GM12878 (cell line): ENCODE data around the gene SBNO1. TPM values are rescaled to one million over a fixed set of nuclear protein-coding genes. Genes with fewer than 3 reads are reported as not detected.
A peak's percentile ranks its signal among the peaks of the same experiment; 100 is the strongest.

Source experiments
- ATAC-seq: fragments of 200-7000 bp; cut with Tn5 transposase; 3 replicates; pipeline ENCODE4 v1.9.1; 2020; ENCODE audit warnings: mild to moderate bottlenecking, moderate library complexity
- BruUV-seq: library from RNA; stranded (reverse); fragments of 400-500 nt; replicated peaks from 2 replicates; lab custom pipeline; 2021; lab: Mats Ljungman, UMichigan
- CTCF ChIA-PET: fragments of 300-600 bp; sonication (Branson Sonifier 250); formaldehyde crosslinking; extraction: SDS; loops from one replicate; lab custom pipeline; 2021; ENCODE audit warnings: inconsistent platforms; lab: Yijun Ruan, JAX
- POLR2A ChIA-PET: fragments of 350-600 bp; formaldehyde crosslinking; extraction: SDS; loops from one replicate; lab custom pipeline; 2021; ENCODE audit warnings: inconsistent platforms; lab: Charles Lee
- RAD21 ChIA-PET: fragments of 300-600 bp; sonication (Branson Sonifier 250); formaldehyde crosslinking; loops from one replicate; lab custom pipeline; 2023; ENCODE audit warnings: antibody characterized with exemption; ENCODE audit not compliant: unreplicated experiment; lab: Charles Lee
- SMC1A ChIA-PET: fragments of 300-600 bp; sonication (Branson Sonifier 250); formaldehyde crosslinking; loops from one replicate; lab custom pipeline; 2023; ENCODE audit not compliant: unreplicated experiment, uncharacterized antibody; lab: Charles Lee
- DNase-seq: peaks from one replicate; pipeline ENCODE4 v3.0.0-alpha.2; 2011; ENCODE audit warnings: low read depth, low spot score
- FAIRE-seq: peaks from 3 replicates; lab custom pipeline; 2011; peaks lifted over from hg19 to GRCh38; lab: Jason Lieb, UNC
- H2AFZ ChIP-seq: 2 replicates; pipeline ENCODE4 v1.6.0; 2011; ENCODE audit warnings: low read depth, low read length, control low read depth; ENCODE audit not compliant: control insufficient read depth
- H3K27ac ChIP-seq: 2 replicates; pipeline ENCODE4 v1.5.1; 2011; ENCODE audit warnings: control low read depth; ENCODE audit not compliant: control insufficient read depth, insufficient read depth
- H3K27me3 ChIP-seq, 2 experiments: replicated peaks in 1 of 2; 2 replicates each; pipeline versions ENCODE4 v1.6.0 to v1.6.1; 2011; ENCODE audit warnings: low read length in 1 of 2; ENCODE audit not compliant: control insufficient read depth in 2 of 2, insufficient read depth in 2 of 2
- H3K36me3 ChIP-seq, 2 experiments: 2 replicates each; pipeline ENCODE4 v1.5.1; 2011; ENCODE audit warnings: low read length in 1 of 2; ENCODE audit not compliant: control insufficient read depth in 2 of 2, insufficient read depth in 2 of 2
- H3K4me1 ChIP-seq: 2 replicates; pipeline ENCODE4 v1.6.1; 2011; ENCODE audit warnings: mild to moderate bottlenecking, low read length, moderate library complexity, mixed read lengths; ENCODE audit not compliant: control insufficient read depth, insufficient read depth
- H3K4me2 ChIP-seq: 2 replicates; pipeline ENCODE4 v1.6.0; 2011; ENCODE audit warnings: control low read depth; ENCODE audit not compliant: control insufficient read depth, insufficient read depth
- H3K4me3 ChIP-seq: fragments of 200-600 bp; sonication (generic); 2 replicates; pipeline ENCODE4 v1.5.1; 2016
- H3K79me2 ChIP-seq: 2 replicates; pipeline ENCODE4 v1.6.0; 2011; ENCODE audit warnings: low read length; ENCODE audit not compliant: control insufficient read depth, insufficient read depth
- H3K9ac ChIP-seq: 2 replicates; pipeline ENCODE4 v1.8.0; 2011; ENCODE audit warnings: low read length, control low read depth, mixed read lengths; ENCODE audit not compliant: control insufficient read depth, insufficient read depth
- H3K9me3 ChIP-seq: replicated peaks from 3 replicates; pipeline ENCODE4 v1.5.1; 2011; ENCODE audit warnings: mild to moderate bottlenecking, low read length; ENCODE audit not compliant: control insufficient read depth, insufficient read depth
- H4K20me1 ChIP-seq: 2 replicates; pipeline ENCODE4 v1.6.0; 2011; ENCODE audit not compliant: control insufficient read depth, insufficient read depth
- BHLHE40 ChIP-seq, 2 experiments: fragments of 450-650 bp in 1 of 2; IDR thresholded peaks; 2 replicates each; pipeline ENCODE4 v1.6.1; 2011 to 2017; ENCODE audit warnings: low read depth in 2 of 2, borderline replicate concordance in 1 of 2, improper control_type of control experiment in 1 of 2, low read length in 1 of 2, mild to moderate bottlenecking in 1 of 2
- CEBPB ChIP-seq, 2 experiments: fragments of 150-350 bp in 1 of 2; IDR thresholded peaks; 2 replicates each; pipeline ENCODE4 v1.6.1; 2012 to 2014; ENCODE audit warnings: low read depth in 2 of 2, low read length in 2 of 2, borderline replicate concordance in 1 of 2, inconsistent platforms in 1 of 2
- EZH2 ChIP-seq: IDR thresholded peaks from 2 replicates; pipeline ENCODE4 v1.6.1; 2012; ENCODE audit warnings: low read depth, mild to moderate bottlenecking, control low read depth, inconsistent platforms, low read length, borderline replicate concordance; ENCODE audit not compliant: control insufficient read depth
- GABPA ChIP-seq: IDR thresholded peaks from 2 replicates; pipeline ENCODE4 v1.6.1; 2014; ENCODE audit warnings: antibody characterized with exemption, low read depth, mild to moderate bottlenecking, inconsistent platforms
- IKZF2 ChIP-seq, 2 experiments: fragments of 450-650 bp; IDR thresholded peaks; 2 replicates each; pipeline ENCODE4 v1.6.1; 2017; ENCODE audit warnings: mild to moderate bottlenecking in 2 of 2, moderate library complexity in 2 of 2
- JUNB ChIP-seq: IDR thresholded peaks from 2 replicates; pipeline ENCODE4 v1.6.1; 2016; ENCODE audit warnings: antibody characterized with exemption, mild to moderate bottlenecking
- KAT2A ChIP-seq: conservative IDR thresholded peaks from 2 replicates; pipeline ENCODE4 v1.6.1; 2011; ENCODE audit warnings: low read depth, low read length; ENCODE audit not compliant: control insufficient read depth
- MEF2A ChIP-seq: IDR thresholded peaks from 2 replicates; pipeline ENCODE4 v1.6.1; 2011; ENCODE audit warnings: low read depth, mild to moderate bottlenecking, low read length, moderate library complexity; ENCODE audit not compliant: insufficient read depth
- MYC ChIP-seq: IDR thresholded peaks from 2 replicates; pipeline ENCODE4 v1.6.1; 2011; ENCODE audit warnings: mild to moderate bottlenecking, low read length, moderate library complexity, inconsistent platforms; ENCODE audit not compliant: insufficient read depth, insufficient replicate concordance, insufficient read length, severe bottlenecking
- RAD51 ChIP-seq: fragments of 450-650 bp; IDR thresholded peaks from 2 replicates; pipeline ENCODE4 v1.6.1; 2016; ENCODE audit warnings: moderate library complexity, mild to moderate bottlenecking, inconsistent platforms
- RB1 ChIP-seq: fragments of 450-650 bp; formaldehyde crosslinking; IDR thresholded peaks from 2 replicates; pipeline ENCODE4 v1.6.1; 2017; ENCODE audit warnings: mild to moderate bottlenecking, borderline replicate concordance
- RBBP5 ChIP-seq: fragments of 200-600 bp; sonication (generic); conservative IDR thresholded peaks from 2 replicates; pipeline ENCODE4 v1.6.1; 2016
- REST ChIP-seq: IDR thresholded peaks from 2 replicates; pipeline ENCODE4 v1.6.1; 2012; ENCODE audit warnings: mild to moderate bottlenecking, low read depth, low read length
- RFX5 ChIP-seq: IDR thresholded peaks from 2 replicates; pipeline ENCODE4 v1.6.1; 2011; ENCODE audit warnings: low read depth, low read length, improper control_type of control experiment
- SIN3A ChIP-seq: IDR thresholded peaks from 2 replicates; pipeline ENCODE4 v1.6.1; 2012; ENCODE audit warnings: low read depth, low read length, improper control_type of control experiment
- SMAD5 ChIP-seq: IDR thresholded peaks from 2 replicates; pipeline ENCODE4 v1.6.1; 2016; ENCODE audit warnings: antibody characterized with exemption, low read depth
- SUPT20H ChIP-seq: IDR thresholded peaks from 2 replicates; pipeline ENCODE4 v1.6.1; 2011; ENCODE audit warnings: low read depth, mild to moderate bottlenecking, low read length, moderate library complexity, borderline replicate concordance; ENCODE audit not compliant: control insufficient read depth
- ZNF384 ChIP-seq: IDR thresholded peaks from 2 replicates; pipeline ENCODE4 v1.6.1; 2012; ENCODE audit warnings: low read depth, mild to moderate bottlenecking, low read length, improper control_type of control experiment, borderline replicate concordance
- WGBS: methylation state at CpG from one replicate; pipeline ENCODE4 v1.1.6; 2016; ENCODE audit warnings: low lambda C conversion rate; ENCODE audit not compliant: insufficient replicate concordance, insufficient coverage; ENCODE audit errors: missing lambda C conversion rate; 5-methylcytosine and 5-hydroxymethylcytosine counted together
- in situ Hi-C: fragments of 300-500 bp; cut with MboI; formaldehyde crosslinking; loops from 9 replicates; pipeline ENCODE4 v1.14.3; 2018; ENCODE audit warnings: mixed read lengths
- intact Hi-C: fragments of 100-400 bp; cut with micrococcal nuclease; formaldehyde crosslinking; loops from one replicate; pipeline ENCODE4 v1.14.2; 2022; ENCODE audit not compliant: unreplicated experiment
- polyA plus RNA-seq, 11 experiments: library from polyadenylated mRNA; depleted of rRNA in 4 of 11; unstranded in 6 of 11; stranded (reverse) in 5 of 11; fragments of >200 nt; fragmentation: Nextera tagmentation in 4 of 11; fragmentation: Illumina TruSeq in 1 of 11; extraction: Ambion mirVana in 4 of 11; extraction: Trizol in 1 of 11; gene quantifications; 1 replicate in 1 of 11; 2 replicates in 10 of 11; pipeline versions ENCODE4 v1.2.1 to v1.2.3, GENCODE V29; 2011 to 2016; ENCODE audit warnings: inconsistent platforms in 2 of 11, missing spikeins in 2 of 11, low read depth in 1 of 11
- total RNA-seq, 4 experiments: library from RNA; depleted of rRNA in 3 of 4; stranded (reverse); fragments of >200 nt in 3 of 4; fragmentation: Illumina TruSeq in 1 of 4; extraction: Trizol in 1 of 4; gene quantifications; 2 replicates each; pipeline versions ENCODE4 v1.2.1 to v1.2.3, GENCODE V29; 2013 to 2021

SBNO1 gene
- total and polyA plus RNA-seq, 10 of the 15 experiments (the other 5 are each of a cell fraction or from before 2014, with no cell fraction given), result 7.5 to 39.7 (median 20.9) TPM

- TF ChIP-seq MEF2A (no peak), IKZF2 (IDR thresholded peaks at IDR 0.05) (no peak), RAD51 (no peak), RFX5 (no peak), GABPA (no peak), RB1 (no peak), RBBP5 (no peak), JUNB (no peak), SMAD5 (no peak)
These were observed 28.1 kb downstream of the SBNO1 start (continued) for GRCh38 chr12:123336530-123336929.

- whole genome bisulfite sequencing, result 100% methylated on average over 3 of the region's 3 CpGs
- SMC1A ChIA-PET, result interaction anchor here (0.8 to 3.2 kb wide), 4 partner anchors 10 to 133 kb away, joined by 3 to 13 read pairs (median 6); no protein-coding TSS in a partner anchor
- H3K9me3 ChIP-seq, result no peaks in the 10 kb centered on the region
- BruUV-seq, result no TSS peak
- in situ Hi-C loops (no loop called here), intact Hi-C loops (no loop called here)
- RAD21 ChIA-PET, result no interaction called here
- CTCF ChIA-PET, result interaction anchor here (1.2 to 1.4 kb wide), 2 partner anchors 31 to 52 kb away, joined by 3 to 4 read pairs; no protein-coding TSS in a partner anchor
- no peaks in the 10 kb centered on the region; the same call in 1 of the 2 replicates for H3K79me2 ChIP-seq
- FAIRE-seq (no peak), DNase-seq (no peak), ATAC-seq (no peak)
- no peaks in the 10 kb centered on the region; the same call in 1 of the 2 replicates for H4K20me1 ChIP-seq
- H3K4me2 ChIP-seq, result peak overlapping the region; percentile 19; the same call in 1 of the 2 replicates
- H3K36me3 ChIP-seq, result peaks cover 9 to 27% of the 10 kb centered on the region in 2 experiments
- POLR2A ChIA-PET, result interaction anchor here (0.5 to 0.7 kb wide), 2 partner anchors 27 to 34 kb away, joined by 3 read pairs; no protein-coding TSS in a partner anchor
- peaks cover 17% of the 10 kb centered on the region for H3K4me1 ChIP-seq
- H3K9ac ChIP-seq, result no peak overlapping the region
- no peak overlapping the region for H2AFZ ChIP-seq
- no peaks in the 10 kb centered on the region for H3K27me3 ChIP-seq
- H3K27ac ChIP-seq, result no peak overlapping the region; the same call in 1 of the 2 replicates
- no peak for TF ChIP-seq SUPT20H
- no peak for TF ChIP-seq MYC
- TF ChIP-seq REST, result no peak
- TF ChIP-seq KAT2A, result no peak
- TF ChIP-seq EZH2, result no peak
- no peak for TF ChIP-seq BHLHE40 (IDR thresholded peaks at IDR 0.05; ENCODE audit: borderline replicate concordance in 1 of 2, low read depth in 2 of 2, low read length in 1 of 2)
- TF ChIP-seq CEBPB (IDR thresholded peaks at IDR 0.05; ENCODE audit: borderline replicate concordance in 1 of 2, low read depth in 2 of 2, low read length in 2 of 2), result no peak
- no peak for TF ChIP-seq ZNF384
- no peak for TF ChIP-seq SIN3A
- H3K4me3 ChIP-seq, result no peak overlapping the region
These were observed 29.2 kb downstream of the SBNO1 start for GRCh38 chr12:123335490-123335889.
